ENCODE measurements around the gene ZGPAT.
A peak's percentile ranks its signal among the peaks of the same experiment; 100 is the strongest.

GRCh38 chr20:63696628-63697356 is 11.0 kb upstream of the ZGPAT start, which contains the start of gene TNFRSF6B:
- no peak for TF ChIP-seq CTCF (IDR thresholded peaks at IDR 0.05; ENCODE audit: low read depth, low read length)
- TF ChIP-seq POLR2A (IDR thresholded peaks at IDR 0.05; ENCODE audit: extremely low read depth, insufficient read length) = peak; percentile 9
- no peak for TF ChIP-seq MAX (IDR thresholded peaks at IDR 0.05; ENCODE audit: low read depth, low read length)
- TF ChIP-seq MYC (IDR thresholded peaks at IDR 0.05; ENCODE audit: low read depth, low read length) = no peak
